ENCODE data around the gene MCEMP1.

MCEMP1 gene

DNA sequence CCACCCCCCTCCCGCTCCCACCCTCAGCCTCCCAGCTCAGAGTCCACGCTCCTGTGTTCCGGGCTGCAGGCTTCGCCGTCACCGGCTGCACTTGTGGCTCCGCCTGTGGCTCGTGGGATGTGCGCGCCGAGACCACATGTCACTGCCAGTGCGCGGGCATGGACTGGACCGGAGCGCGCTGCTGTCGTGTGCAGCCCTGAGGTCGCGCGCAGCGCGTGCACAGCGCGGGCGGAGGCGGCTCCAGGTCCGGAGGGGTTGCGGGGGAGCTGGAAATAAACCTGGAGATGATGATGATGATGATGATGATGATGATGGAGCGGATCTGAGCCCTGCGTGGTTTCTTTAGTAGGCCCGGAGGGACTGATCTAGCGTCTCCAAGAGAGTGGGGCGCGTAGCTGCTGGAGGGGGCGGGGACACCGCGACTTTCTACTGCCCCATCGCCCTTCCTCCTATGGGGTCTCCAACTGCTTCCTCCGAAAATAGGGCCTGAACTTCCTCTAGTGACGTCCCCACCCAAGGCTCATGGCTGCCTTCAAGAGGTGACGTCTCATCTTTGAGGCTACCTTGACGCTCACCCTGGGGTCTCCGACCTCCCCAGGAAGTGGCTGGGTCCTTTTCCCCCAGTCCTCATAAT is 6.6 kb upstream of the MCEMP1 start:
- no peak overlapping the region for H4K8ac ChIP-seq (ENCODE audit: low read depth, low read length)
- H3K79me1 ChIP-seq (ENCODE audit: low read length) = no peaks in the 10 kb centered on the region
- no peaks in the 10 kb centered on the region for H3K79me2 ChIP-seq (ENCODE audit: control insufficient read depth, insufficient read depth, low read length, poor library complexity)

DNA sequence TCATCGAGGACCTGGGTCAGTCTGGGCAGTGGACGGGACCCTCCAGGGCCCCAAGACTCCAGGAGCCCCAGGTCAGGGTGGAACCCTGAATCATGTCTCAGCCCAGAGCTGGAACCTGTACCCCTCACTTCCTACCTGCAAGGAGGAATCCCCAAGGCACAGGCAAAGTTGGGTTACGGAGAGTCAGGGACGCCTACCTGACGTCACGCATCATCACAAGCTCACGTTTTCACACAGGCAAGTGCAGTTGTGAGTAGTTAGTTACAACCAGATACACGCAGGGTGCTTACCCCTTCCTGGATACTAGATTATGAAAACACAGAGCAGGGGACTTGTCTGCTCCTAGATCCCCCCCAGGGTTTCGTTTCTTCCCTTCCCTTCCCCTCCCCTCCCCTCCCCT is 6.1 kb upstream of the MCEMP1 start:
- no peak overlapping the region for H3K4ac ChIP-seq (ENCODE audit: low read depth, low read length)
- H3K14ac ChIP-seq (ENCODE audit: low read length) = no peak overlapping the region
- no peak overlapping the region for H2BK5ac ChIP-seq (ENCODE audit: low read depth, low read length, poor library complexity)
- no peak for DNase-seq
- H3K4me3 ChIP-seq (ENCODE audit: low read depth, low read length) = no peak overlapping the region
- H3K27me3 ChIP-seq (ENCODE audit: insufficient read depth, low read length) = peaks cover 11% of the 10 kb centered on the region
- peaks cover 12% of the 10 kb centered on the region for H3K9me3 ChIP-seq (ENCODE audit: insufficient read depth, low read depth, low read length)
- no peak overlapping the region for H3K27ac ChIP-seq (ENCODE audit: low read depth, low read length)
- H3K9ac ChIP-seq (ENCODE audit: low read length) = no peak overlapping the region
- no peak overlapping the region for H3K18ac ChIP-seq (ENCODE audit: low read length)
- no peak overlapping the region for H2AFZ ChIP-seq (ENCODE audit: insufficient read depth, low read length, poor library complexity)
- no peak overlapping the region for H4K91ac ChIP-seq (ENCODE audit: low read depth, low read length)
- no peaks in the 10 kb centered on the region for H3K79me2 ChIP-seq (ENCODE audit: control insufficient read depth, insufficient read depth, low read length, poor library complexity)
- no peaks in the 10 kb centered on the region for H3K36me3 ChIP-seq (ENCODE audit: control insufficient read depth in 1 of 2, insufficient read depth in 2 of 2, low read length in 2 of 2)
- H4K12ac ChIP-seq (ENCODE audit: low read depth, low read length) = no peak overlapping the region
- no peaks in the 10 kb centered on the region for H3K79me1 ChIP-seq (ENCODE audit: low read length)
- H2BK120ac ChIP-seq (ENCODE audit: insufficient read depth, low read length, poor library complexity) = no peak overlapping the region
- H3K4me2 ChIP-seq (ENCODE audit: low read length) = no peak overlapping the region
- no peaks in the 10 kb centered on the region for H3K4me1 ChIP-seq (ENCODE audit: control insufficient read depth in 1 of 2, insufficient read depth in 2 of 2, low read length in 2 of 2)
- WGBS (ENCODE audit: extremely low coverage, insufficient coverage, insufficient read length) = no CpG with 5 or more reads among the region's 9 CpGs
- no peak overlapping the region for H2BK12ac ChIP-seq (ENCODE audit: low read length)
- no peak overlapping the region for H3K23ac ChIP-seq (ENCODE audit: low read length)
- no peak overlapping the region for H4K8ac ChIP-seq (ENCODE audit: low read depth, low read length)
- H2AK5ac ChIP-seq (ENCODE audit: low read length) = no peak overlapping the region

More for the DNA sequence above, 6.6 kb upstream of the MCEMP1 start:
- no peak overlapping the region for H2BK5ac ChIP-seq (ENCODE audit: low read depth, low read length, poor library complexity)
- H3K18ac ChIP-seq (ENCODE audit: low read length) = no peak overlapping the region
- H2AFZ ChIP-seq (ENCODE audit: insufficient read depth, low read length, poor library complexity) = no peak overlapping the region
- H3K14ac ChIP-seq (ENCODE audit: low read length) = no peak overlapping the region
- no peak overlapping the region for H3K4me3 ChIP-seq (ENCODE audit: low read depth, low read length)
- H2AK5ac ChIP-seq (ENCODE audit: low read length) = no peak overlapping the region
- no peak for DNase-seq
- no peak overlapping the region for H3K9ac ChIP-seq (ENCODE audit: low read length)
- peak overlapping the region; percentile 45 for H3K4me2 ChIP-seq (ENCODE audit: low read length)
- H2BK120ac ChIP-seq (ENCODE audit: insufficient read depth, low read length, poor library complexity) = no peak overlapping the region
- peaks cover 11% of the 10 kb centered on the region for H3K27me3 ChIP-seq (ENCODE audit: insufficient read depth, low read length)
- no peak overlapping the region for H3K23ac ChIP-seq (ENCODE audit: low read length)
- WGBS (ENCODE audit: extremely low coverage, insufficient coverage, insufficient read length) = no CpG with 5 or more reads among the region's 43 CpGs
- H4K91ac ChIP-seq (ENCODE audit: low read depth, low read length) = no peak overlapping the region
- no peaks in the 10 kb centered on the region for H3K36me3 ChIP-seq (ENCODE audit: control insufficient read depth in 1 of 2, insufficient read depth in 2 of 2, low read length in 2 of 2)
- H2BK12ac ChIP-seq (ENCODE audit: low read length) = no peak overlapping the region
- H3K4me1 ChIP-seq (ENCODE audit: control insufficient read depth in 1 of 2, insufficient read depth in 2 of 2, low read length in 2 of 2) = no peaks in the 10 kb centered on the region
- peaks cover 12% of the 10 kb centered on the region for H3K9me3 ChIP-seq (ENCODE audit: insufficient read depth, low read depth, low read length)
- no peak overlapping the region for H3K4ac ChIP-seq (ENCODE audit: low read depth, low read length)
- H4K12ac ChIP-seq (ENCODE audit: low read depth, low read length) = no peak overlapping the region
- no peak overlapping the region for H3K27ac ChIP-seq (ENCODE audit: low read depth, low read length)

DNA sequence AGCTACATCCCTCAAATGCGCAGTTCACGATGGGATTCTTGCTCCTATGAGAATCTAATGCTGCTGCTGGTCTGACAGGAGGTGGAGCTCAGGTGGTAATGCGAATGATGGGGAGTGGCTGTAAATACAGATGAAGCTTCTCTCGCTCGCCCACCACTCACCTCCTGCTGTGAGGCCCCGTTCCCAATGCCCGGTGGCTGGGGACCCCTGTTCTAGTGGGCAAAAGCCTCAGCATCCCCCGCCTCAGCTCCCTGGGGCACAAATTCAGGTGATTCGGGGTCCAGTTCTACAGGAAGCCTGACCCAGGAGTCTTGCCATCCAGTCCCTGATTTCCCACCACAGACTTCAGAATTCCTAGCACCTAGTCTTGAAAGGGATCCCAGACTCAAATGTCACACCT is 4.4 kb upstream of the MCEMP1 start:
- no peak for DNase-seq
- Histone ChIP-seq H3K9ac (ENCODE audit: low read length) (no peak overlapping the region), H3K36me3 (ENCODE audit: control insufficient read depth in 1 of 2, insufficient read depth in 2 of 2, low read length in 2 of 2) (no peaks in the 10 kb centered on the region), H3K4ac (ENCODE audit: low read depth, low read length) (no peak overlapping the region), H2BK5ac (ENCODE audit: low read depth, low read length, poor library complexity) (no peak overlapping the region), H3K79me1 (ENCODE audit: low read length) (no peaks in the 10 kb centered on the region), H4K8ac (ENCODE audit: low read depth, low read length) (no peak overlapping the region), H3K4me2 (ENCODE audit: low read length) (no peak overlapping the region), H3K79me2 (ENCODE audit: control insufficient read depth, insufficient read depth, low read length, poor library complexity) (no peaks in the 10 kb centered on the region), H3K4me1 (ENCODE audit: control insufficient read depth in 1 of 2, insufficient read depth in 2 of 2, low read length in 2 of 2) (no peaks in the 10 kb centered on the region), H3K27ac (ENCODE audit: low read depth, low read length) (no peak overlapping the region), H3K4me3 (ENCODE audit: low read depth, low read length) (no peak overlapping the region), H3K27me3 (ENCODE audit: insufficient read depth, low read length) (peaks cover 11% of the 10 kb centered on the region), H2AFZ (ENCODE audit: insufficient read depth, low read length, poor library complexity) (no peak overlapping the region), H4K12ac (ENCODE audit: low read depth, low read length) (no peak overlapping the region), H2BK120ac (ENCODE audit: insufficient read depth, low read length, poor library complexity) (no peak overlapping the region), H2BK12ac (ENCODE audit: low read length) (no peak overlapping the region), H4K91ac (ENCODE audit: low read depth, low read length) (no peak overlapping the region), H3K14ac (ENCODE audit: low read length) (no peak overlapping the region), H3K9me3 (ENCODE audit: insufficient read depth, low read depth, low read length) (peaks cover 12% of the 10 kb centered on the region), H3K23ac (ENCODE audit: low read length) (no peak overlapping the region), H2AK5ac (ENCODE audit: low read length) (no peak overlapping the region), H3K18ac (ENCODE audit: low read length) (no peak overlapping the region)
- WGBS (ENCODE audit: extremely low coverage, insufficient coverage, insufficient read length) = no CpG with 5 or more reads among the region's 9 CpGs

GRCh38 chr19:7674010-7675005 is 2.6 kb upstream of the MCEMP1 start:
- Histone ChIP-seq H3K9me3 (ENCODE audit: insufficient read depth, low read depth, low read length) (peaks cover 11% of the 10 kb centered on the region), H2AK5ac (ENCODE audit: low read length) (no peak overlapping the region), H2BK5ac (ENCODE audit: low read depth, low read length, poor library complexity) (no peak overlapping the region), H3K27me3 (ENCODE audit: insufficient read depth, low read length) (peaks cover 6% of the 10 kb centered on the region), H3K4me3 (ENCODE audit: low read depth, low read length) (no peak overlapping the region), H3K27ac (ENCODE audit: low read depth, low read length) (no peak overlapping the region), H3K36me3 (ENCODE audit: control insufficient read depth in 1 of 2, insufficient read depth in 2 of 2, low read length in 2 of 2) (no peaks in the 10 kb centered on the region), H3K4ac (ENCODE audit: low read depth, low read length) (no peak overlapping the region), H3K79me2 (ENCODE audit: control insufficient read depth, insufficient read depth, low read length, poor library complexity) (no peaks in the 10 kb centered on the region), H2BK120ac (ENCODE audit: insufficient read depth, low read length, poor library complexity) (no peak overlapping the region), H3K4me1 (ENCODE audit: control insufficient read depth in 1 of 2, insufficient read depth in 2 of 2, low read length in 2 of 2) (no peaks in the 10 kb centered on the region), H2BK12ac (ENCODE audit: low read length) (no peak overlapping the region), H4K8ac (ENCODE audit: low read depth, low read length) (no peak overlapping the region), H3K9ac (ENCODE audit: low read length) (no peak overlapping the region), H3K14ac (ENCODE audit: low read length) (no peak overlapping the region), H2AFZ (ENCODE audit: insufficient read depth, low read length, poor library complexity) (no peak overlapping the region), H4K12ac (ENCODE audit: low read depth, low read length) (no peak overlapping the region), H3K18ac (ENCODE audit: low read length) (no peak overlapping the region), H4K91ac (ENCODE audit: low read depth, low read length) (no peak overlapping the region), H3K79me1 (ENCODE audit: low read length) (no peaks in the 10 kb centered on the region), H3K4me2 (ENCODE audit: low read length) (no peak overlapping the region), H3K23ac (ENCODE audit: low read length) (no peak overlapping the region)
- peak; percentile 81 to 93 for DNase-seq
- 100% methylated on average over 2 of the region's 21 CpGs for WGBS (ENCODE audit: extremely low coverage, insufficient coverage, insufficient read length)
